HG03521 (cell line): ENCODE measurements around the gene CMTM8.
"Not testable (repeated sequence)": the region's sequence is repeated elsewhere in the genome, so short reads cannot be mapped to it uniquely, and the experiment has no call there.

Experiments
- ATAC-seq: cut with Tn5 transposase; IDR thresholded peaks from one replicate; pipeline ENCODE4 v1.9.1; 2021; ENCODE audit warnings: mild to moderate bottlenecking, moderate library complexity; ENCODE audit not compliant: unreplicated experiment

The CMTM8 gene

DNA sequence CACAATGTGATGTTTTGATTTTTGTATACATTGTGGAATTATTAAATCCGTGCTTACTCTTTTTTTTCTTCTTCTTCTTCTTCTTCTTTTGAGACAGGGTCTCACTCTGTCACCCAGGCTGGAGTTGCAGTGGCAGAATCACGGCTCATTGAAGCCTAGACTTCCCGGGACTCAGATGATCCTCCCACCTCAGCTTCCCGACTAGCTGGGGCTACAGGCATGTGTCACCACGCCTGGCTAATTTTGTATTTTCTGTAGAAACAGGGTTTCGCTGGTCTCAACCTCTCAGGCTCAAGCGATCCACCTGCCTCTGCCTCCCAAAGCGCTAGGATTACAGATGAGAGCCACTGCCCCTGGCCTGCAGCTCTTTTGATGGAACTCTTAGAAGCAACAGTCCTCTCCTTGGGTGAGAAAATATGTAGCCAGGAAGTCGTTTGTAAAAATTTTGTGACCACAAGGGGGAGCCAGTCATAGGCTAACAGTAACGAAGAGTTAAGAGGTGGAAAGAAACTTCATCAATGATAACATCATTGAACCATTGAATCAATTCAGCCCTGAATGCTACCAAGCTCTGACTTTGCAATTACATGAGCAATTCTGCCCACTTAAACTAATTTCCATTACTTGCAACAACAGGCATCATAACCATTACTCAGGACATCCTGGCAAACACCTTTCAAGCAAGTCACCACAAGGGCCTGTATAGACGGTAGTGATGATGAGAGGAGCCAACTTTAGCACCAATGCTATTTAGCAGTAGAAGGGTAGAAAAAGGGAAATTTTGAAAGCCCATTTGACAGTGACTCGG is 136.5 kb downstream of the CMTM8 start:
- ATAC-seq = no peak

DNA sequence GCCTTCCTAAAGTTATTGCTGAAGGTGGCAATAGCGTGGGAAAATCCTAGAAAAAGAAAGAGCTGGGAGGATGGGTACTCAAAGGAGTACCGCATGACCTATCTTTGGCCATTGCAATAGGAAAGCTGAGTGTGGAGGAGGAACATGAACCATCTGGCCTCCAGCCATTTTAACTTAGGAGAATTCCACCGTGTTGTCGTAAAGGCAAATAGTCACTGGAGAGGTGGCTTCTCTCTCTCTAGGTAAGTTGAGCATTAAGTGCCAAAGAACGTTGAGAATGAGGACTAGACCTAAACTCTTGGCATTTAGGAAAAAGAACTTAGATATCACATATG is 137.1 kb downstream of the CMTM8 start:
- no peak for ATAC-seq

- ATAC-seq = no peak
Observed at GRCh38 chr3:32376115-32376514, 137.6 kb downstream of the CMTM8 start.

DNA sequence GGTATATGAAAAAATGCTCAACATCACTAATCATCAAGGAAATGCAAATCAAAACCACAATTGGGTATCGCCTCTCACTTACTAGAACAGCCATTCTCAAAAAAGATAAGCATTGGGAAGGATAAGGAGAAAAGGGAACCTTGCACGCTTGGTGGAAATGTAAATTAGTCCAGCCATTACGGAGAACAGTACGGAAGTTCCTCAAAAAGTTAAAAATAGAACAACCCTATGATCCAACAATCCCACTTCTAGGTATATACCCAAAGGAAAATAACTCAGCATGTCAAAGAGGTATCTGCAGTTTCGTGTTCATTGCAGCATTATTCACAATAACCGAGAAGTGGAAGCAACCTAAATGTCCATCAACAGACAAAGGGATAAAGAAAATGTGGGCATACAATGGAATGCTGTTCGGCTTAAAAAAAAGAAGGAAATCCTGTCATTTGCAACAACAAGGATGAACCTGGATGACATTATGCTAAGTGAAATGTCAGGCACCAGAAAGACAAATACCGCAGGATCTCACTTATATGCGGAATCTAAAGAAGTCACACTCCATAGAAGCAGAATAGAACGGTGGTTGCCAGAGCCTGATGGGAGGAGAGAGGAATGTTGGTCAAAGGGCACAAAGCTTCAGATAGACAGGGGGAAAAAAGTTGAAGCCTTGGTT is 141.5 kb downstream of the CMTM8 start:
- no peak for ATAC-seq

DNA sequence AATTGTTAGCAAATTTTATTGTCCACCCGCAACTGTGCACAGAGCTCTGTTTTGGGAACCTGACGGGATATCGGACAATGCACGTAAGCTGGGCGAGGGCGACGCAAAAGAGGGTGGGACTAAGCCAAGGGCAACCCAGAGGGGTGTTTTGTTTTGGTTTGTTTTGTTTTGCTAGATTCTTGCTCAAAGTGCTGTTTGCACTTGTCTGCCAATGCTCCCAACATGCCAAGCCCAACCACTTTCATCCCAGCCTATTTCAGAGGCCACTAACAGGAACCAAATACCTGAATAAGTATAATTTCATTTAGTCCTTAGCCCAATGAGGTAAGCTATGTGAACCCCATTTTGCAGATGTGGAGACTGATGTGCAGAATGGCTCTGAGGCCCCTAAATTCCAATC is 143.4 kb downstream of the CMTM8 start:
- no peak for ATAC-seq

GRCh38 chr3:32383136-32383711 is 144.7 kb downstream of the CMTM8 start:
- ATAC-seq = no peak

DNA sequence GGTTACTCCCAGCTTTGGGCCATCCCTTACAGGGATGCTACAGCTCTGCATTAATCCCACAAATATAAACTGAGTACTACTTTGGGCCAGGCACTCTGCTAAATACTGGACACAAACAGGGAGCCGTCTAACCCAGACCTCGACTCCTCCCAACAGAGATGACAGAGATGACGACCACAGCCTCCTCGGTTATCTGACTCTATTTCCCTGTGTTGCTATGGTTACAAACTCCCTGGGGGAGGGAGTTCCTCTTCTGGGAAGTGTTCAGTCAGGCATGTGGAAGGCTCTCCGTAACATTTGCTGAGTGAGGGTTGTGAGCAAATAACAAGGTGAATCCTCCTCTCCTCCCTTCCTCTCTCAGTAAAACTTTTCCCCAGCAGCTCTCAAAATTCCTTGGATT is 146.5 kb downstream of the CMTM8 start:
- no peak for ATAC-seq

DNA sequence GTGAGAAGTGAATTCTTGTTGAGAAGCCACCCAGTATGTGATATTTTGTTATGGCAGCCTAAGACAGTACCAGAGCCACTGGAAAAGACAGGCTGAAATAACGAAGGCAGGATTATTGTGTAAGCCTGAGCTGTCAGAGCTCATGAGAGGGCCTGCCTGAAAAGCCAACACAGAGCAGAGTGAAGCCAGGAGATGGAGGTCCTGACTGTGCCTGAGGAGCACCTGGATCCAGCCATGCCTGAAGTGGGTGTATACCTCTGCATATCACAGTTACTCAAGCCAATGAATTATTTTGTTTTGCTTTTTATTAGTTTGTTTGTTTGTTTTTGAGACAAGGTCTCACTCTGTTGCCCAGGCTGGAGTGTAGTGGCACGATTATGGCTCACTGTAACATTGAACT is 149.0 kb downstream of the CMTM8 start:
- no peak for ATAC-seq

DNA sequence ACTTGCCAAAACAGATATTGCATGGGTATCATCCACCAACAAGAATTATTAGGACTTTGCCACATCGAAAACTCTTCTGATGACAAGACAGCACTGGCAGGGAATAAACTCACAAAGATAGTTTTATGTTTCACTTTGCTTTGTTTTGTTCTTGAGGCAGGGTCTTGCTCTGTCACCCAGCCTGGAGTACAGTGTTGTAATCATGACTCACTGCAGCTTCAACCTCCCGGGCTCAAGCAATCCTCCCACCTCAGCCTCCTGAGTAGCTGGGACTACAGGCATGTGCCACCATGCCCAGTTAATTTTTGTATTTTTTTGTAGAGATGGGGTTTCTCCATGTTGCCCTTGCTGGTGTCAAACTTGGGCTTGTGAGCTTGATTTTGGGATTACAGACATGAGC is 151.1 kb downstream of the CMTM8 start:
- not testable (repeated sequence) for ATAC-seq

DNA sequence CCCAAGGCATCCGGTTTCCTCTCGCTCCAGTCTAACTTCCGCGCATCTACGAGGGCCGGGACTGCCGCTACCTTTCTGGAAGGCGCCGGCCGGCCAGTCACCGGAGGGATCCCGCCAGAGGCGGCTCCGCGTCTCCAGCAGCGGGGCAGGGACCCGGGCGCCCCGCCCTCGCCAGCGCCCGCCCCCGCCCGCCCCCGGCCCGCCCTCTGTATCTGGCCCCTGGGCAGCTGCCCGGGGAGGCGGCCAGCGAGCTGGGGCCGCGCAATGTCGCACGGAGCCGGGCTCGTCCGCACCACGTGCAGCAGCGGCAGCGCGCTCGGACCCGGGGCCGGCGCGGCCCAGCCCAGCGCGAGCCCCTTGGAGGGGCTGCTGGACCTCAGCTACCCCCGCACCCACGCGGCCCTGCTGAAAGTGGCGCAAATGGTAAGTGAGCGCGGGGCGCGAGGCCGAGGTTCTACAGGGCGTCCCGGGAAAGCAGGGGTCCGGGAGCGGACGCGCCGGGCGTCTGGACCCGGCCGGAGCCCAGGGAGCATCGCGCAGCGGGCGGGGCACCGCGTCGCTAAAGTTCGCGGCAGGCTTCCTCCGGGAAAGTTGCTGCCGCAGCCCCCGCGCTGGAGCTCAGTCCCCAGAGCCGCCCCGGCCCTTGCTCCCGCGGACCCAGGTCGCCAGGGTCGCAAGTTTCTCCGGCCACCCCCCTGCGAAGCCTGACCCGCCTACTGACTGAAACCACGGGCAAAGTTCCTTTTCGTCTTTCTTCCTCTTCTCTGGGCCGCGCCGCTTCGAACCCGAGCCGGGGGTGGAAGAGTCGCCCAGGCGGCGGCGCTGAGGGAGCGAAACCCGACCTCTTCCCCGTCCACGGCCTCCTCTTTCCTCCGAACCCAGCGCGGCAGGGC is 153.4 kb downstream of the CMTM8 start, which contains the start of gene CMTM7:
Gene CMTM7 (plus strand): TSS at position 211 of the 893 bp plus-strand sequence. CDS start 54 bp downstream, at position 265.
- ATAC-seq = peak; percentile 41

DNA sequence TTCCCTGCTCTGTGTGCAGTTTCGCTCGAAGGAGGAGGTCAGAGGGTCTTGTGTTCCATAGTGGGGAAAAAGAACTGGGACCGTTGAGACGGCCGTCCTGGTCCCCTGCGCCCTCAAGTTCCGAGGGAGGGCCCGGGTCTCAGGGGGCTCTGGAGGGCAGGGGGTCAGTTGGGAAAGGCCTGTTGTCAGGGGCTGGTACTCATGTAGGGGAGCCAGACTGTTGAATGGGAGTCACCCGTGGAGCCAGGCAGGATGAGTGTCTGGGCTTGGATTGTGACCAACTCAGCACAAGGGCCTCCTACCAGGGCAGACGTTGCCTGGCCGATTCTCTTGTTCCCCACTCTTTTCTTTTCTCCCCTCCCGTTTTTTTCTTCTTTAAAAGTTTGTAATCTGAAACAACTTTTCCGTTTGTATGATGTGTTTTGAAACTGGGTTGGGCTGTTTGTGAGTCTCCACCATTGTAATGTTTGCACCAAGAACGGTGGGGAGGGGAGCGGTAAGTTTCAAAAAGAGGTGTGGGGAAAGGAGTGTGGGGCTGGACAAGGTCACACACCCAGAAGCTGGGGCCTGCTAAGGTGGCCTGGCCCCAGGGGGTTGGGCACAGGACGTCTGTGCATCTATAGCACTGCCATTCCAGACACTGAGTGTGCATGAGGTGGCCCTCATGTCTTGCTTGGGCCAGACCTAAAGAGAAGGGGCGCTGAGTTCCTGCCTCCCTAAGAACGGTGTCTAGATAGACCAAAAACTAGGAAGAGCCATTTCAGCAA is 154.2 kb downstream of the CMTM8 start:
- ATAC-seq = no peak

GRCh38 chr3:32395496-32395895 is 157.0 kb downstream of the CMTM8 start:
- no peak for ATAC-seq

DNA sequence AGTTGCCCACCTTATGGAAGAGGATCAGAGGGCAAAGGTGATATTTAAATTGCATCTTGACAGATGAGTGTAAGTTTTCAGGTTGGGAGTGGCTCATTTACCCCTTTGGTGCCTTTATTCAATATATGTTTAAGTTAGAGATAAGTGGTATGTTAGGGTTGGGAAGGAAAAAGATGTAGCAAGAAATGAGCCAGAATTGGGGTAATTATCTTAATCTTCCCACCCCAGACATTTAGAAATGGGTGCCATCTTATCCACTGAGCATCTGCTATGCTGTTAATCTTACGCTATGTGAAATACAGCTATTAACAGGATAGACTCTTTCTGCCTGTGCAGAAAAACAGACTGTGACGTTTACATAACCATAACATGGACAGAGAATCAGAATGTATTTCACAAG is 159.5 kb downstream of the CMTM8 start:
- ATAC-seq = no peak

DNA sequence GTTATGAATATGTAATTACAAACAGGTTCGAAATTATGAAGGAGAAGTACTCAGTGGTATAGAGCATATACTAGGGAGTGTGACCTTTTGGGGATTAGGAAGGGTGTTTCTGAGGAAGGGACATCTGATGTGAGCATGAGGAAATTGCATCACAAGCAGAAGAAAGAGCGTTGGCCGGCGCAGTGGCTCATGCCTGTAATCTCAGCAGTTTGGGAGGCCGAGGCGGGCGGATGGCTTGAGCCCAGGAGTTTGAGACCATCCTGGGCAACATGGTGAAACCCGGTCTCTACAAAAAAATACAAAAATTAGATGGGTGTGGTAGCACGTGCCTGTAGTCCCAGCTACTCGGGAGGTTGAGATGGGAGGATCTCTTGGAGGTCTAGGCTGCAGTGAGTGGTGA is 160.1 kb downstream of the CMTM8 start:
- no peak for ATAC-seq

- no peak for ATAC-seq
Observed at GRCh38 chr3:32399030-32399620, 160.6 kb downstream of the CMTM8 start.

DNA sequence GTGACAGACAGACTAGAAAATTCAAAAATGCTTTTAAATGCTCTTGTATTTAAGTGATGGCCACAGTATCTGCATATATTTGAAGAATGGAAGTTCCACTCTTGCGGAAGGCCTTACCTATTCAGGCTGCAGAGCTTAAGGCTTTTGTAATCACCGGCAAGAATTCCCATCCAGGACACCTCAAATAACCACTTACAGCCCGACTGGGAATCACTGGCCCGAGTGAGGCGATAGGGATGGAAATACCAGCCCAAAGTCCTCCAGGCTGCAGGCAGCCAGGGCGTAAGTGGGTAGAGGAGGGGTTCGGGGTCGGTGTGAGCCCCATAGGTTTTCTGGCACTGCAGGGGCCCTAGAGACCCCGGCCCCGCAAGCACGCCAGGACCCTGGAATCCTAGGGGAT is 162.6 kb downstream of the CMTM8 start:
- no peak for ATAC-seq

DNA sequence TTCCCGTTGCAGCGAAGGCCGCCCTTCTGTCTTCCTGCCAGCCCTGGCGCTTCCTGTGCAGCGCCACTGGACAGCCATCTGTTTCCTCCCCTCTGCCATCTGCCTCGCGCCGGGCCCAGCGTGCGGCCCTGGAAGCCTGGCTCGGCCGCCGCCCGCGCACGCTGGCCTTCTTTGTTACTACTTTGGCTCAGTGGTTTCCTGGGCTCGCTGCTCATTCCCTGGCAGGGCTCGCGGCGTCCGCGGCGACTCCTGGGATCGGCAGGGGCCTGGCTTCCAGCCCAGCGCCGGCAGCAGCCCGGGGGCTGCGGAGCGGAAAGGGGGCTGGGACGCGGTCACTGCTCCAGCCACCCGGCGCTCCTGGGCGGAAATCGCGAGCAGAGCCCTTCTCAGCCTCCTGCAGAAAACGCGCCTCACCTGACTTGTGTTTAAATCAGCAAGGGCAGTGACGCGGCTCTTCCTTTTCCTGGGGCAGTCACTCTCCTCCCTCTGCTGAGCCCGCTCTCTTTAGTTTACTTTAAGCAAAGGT is 163.1 kb downstream of the CMTM8 start:
- ATAC-seq = peak; percentile 49

DNA sequence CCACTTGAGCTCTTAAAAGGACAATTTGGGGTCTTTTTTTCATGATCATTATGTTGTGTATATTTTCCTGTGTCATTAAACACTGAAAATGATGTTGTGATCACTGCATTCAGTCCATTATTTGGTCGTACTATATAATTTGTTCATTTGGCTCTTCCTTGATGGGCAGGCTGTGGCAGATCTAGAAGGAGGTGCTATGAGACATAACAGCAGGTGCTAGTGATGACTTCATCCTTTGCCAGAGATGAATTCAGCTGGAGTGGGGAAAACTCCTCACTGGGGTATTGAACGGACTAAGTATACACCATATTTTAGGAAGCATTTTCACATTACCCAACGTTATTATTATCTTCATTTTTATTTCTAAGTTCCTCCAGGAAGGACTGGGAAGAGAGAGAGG is 165.2 kb downstream of the CMTM8 start:
- ATAC-seq = no peak

- ATAC-seq = no peak
Observed at GRCh38 chr3:32404714-32405113, 166.2 kb downstream of the CMTM8 start.

DNA sequence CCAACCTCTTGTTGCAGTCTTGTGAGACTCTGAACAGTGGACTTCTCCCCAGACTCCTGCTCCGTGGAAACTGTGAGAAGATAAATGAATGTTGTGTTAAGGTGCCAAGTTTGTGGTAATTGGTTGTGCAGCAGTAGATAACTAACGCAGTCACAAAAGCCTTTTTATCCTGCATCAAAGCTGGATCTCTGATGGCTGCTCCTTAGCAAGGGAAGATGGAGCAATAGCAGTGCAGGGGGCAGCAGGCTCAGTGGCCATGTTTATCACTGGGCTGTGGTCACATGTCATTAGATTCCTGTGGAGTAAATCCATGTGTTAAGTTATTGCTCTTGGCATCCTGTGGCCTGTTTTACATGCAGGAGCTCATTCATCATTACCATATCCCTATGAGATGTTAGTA is 166.7 kb downstream of the CMTM8 start:
- no peak for ATAC-seq
